OCI-LY7 (cell line): ENCODE data around the gene SCFD2. TPM values are rescaled to one million over a fixed set of nuclear protein-coding genes. Genes with fewer than 3 reads are reported as not detected.

ENCODE experiments used
- BruUV-seq: library from RNA; stranded (reverse); fragments of 400-500 nt; replicated peaks from 2 replicates; lab custom pipeline; 2021; lab: Mats Ljungman, UMichigan
- CTCF ChIA-PET: fragments of 300-600 bp; sonication (Branson Sonifier 250); formaldehyde crosslinking; loops from one replicate; lab custom pipeline; 2022; ENCODE audit warnings: antibody characterized with exemption; ENCODE audit not compliant: unreplicated experiment; lab: Charles Lee
- POLR2A ChIA-PET: fragments of 300-600 bp; sonication (Branson Sonifier 250); formaldehyde crosslinking; loops from one replicate; lab custom pipeline; 2022; ENCODE audit warnings: antibody characterized with exemption; lab: Charles Lee
- DNase-seq: peaks from one replicate; pipeline ENCODE4 v3.0.0-alpha.2; 2015; ENCODE audit warnings: low spot score
- H2AFZ ChIP-seq: fragments of 200-600 bp; sonication (generic), shearing (Covaris generic); 2 replicates; pipeline ENCODE4 v1.6.1; 2014; ENCODE audit warnings: mild to moderate bottlenecking, antibody characterized with exemption, low read length, moderate library complexity
- H3K27ac ChIP-seq: fragments of 200-600 bp; sonication (generic); 2 replicates; pipeline ENCODE4 v1.5.1; 2014; ENCODE audit warnings: mixed run types, low read depth, mild to moderate bottlenecking, moderate library complexity, low read length, inconsistent platforms; ENCODE audit not compliant: poor library complexity, severe bottlenecking
- H3K36me3 ChIP-seq: fragments of 200-600 bp; sonication (generic); 2 replicates; pipeline ENCODE4 v1.6.1; 2014; ENCODE audit warnings: mild to moderate bottlenecking, antibody characterized with exemption, low read length, moderate library complexity, mixed read lengths; ENCODE audit not compliant: insufficient read depth
- H3K4me1 ChIP-seq: fragments of 200-600 bp; sonication (generic); 2 replicates; pipeline ENCODE4 v1.5.1; 2014; ENCODE audit warnings: mild to moderate bottlenecking, low read length; ENCODE audit not compliant: insufficient read depth, poor library complexity, severe bottlenecking
- H3K4me2 ChIP-seq: fragments of 200-600 bp; sonication (generic); 2 replicates; pipeline ENCODE4 v1.6.1; 2014; ENCODE audit warnings: mild to moderate bottlenecking, low read length
- H3K4me3 ChIP-seq: fragments of 200-600 bp; sonication (generic); 2 replicates; pipeline ENCODE4 v1.5.1; 2014; ENCODE audit warnings: mild to moderate bottlenecking, low read depth, low read length; ENCODE audit not compliant: poor library complexity, severe bottlenecking
- H3K79me2 ChIP-seq: fragments of 200-600 bp; sonication (generic); 2 replicates; pipeline ENCODE4 v1.6.1; 2016; ENCODE audit warnings: low read depth, mild to moderate bottlenecking, low read length, moderate library complexity, mixed read lengths; ENCODE audit not compliant: insufficient read depth
- H3K9me2 ChIP-seq: fragments of 200-600 bp; sonication (generic); 2 replicates; pipeline ENCODE4 v1.6.1; 2016; ENCODE audit warnings: mild to moderate bottlenecking, low read length, mixed read lengths; ENCODE audit not compliant: insufficient read depth
- H3K9me3 ChIP-seq: fragments of 200-600 bp; sonication (generic); 2 replicates; pipeline ENCODE4 v1.6.1; 2014; ENCODE audit warnings: mild to moderate bottlenecking, mixed run types, low read length, mixed read lengths
- H4K20me1 ChIP-seq: fragments of 200-600 bp; sonication (generic); 2 replicates; pipeline ENCODE4 v1.6.1; 2014; ENCODE audit warnings: mild to moderate bottlenecking, antibody characterized with exemption, low read length, moderate library complexity, mixed read lengths; ENCODE audit not compliant: insufficient read depth
- CTCF ChIP-seq: fragments of 200-600 bp; sonication (generic); conservative IDR thresholded peaks from 2 replicates; pipeline ENCODE4 v1.5.1; 2014; ENCODE audit warnings: mild to moderate bottlenecking, antibody characterized with exemption, low read length, moderate library complexity, mixed read lengths
- EZH2phosphoT487 ChIP-seq: fragments of 200-600 bp; sonication (generic); IDR thresholded peaks from 2 replicates; pipeline ENCODE4 v1.6.1; 2018; ENCODE audit warnings: low read depth, borderline replicate concordance, mild to moderate bottlenecking, mixed run types, antibody characterized with exemption, low read length, moderate library complexity, mixed read lengths
- intact Hi-C: fragments of 100-400 bp; cut with micrococcal nuclease; formaldehyde crosslinking; loops from one replicate; pipeline ENCODE4 v1.10.0; 2022; ENCODE audit not compliant: unreplicated experiment
- total RNA-seq, 2 experiments: library from RNA; depleted of rRNA in 1 of 2; stranded (reverse); fragments of >200 nt in 1 of 2; shearing (Covaris generic) in 1 of 2; gene quantifications; 2 replicates each; pipeline ENCODE4 v1.2.3, GENCODE V29; 2014 to 2022

The SCFD2 gene
- total RNA-seq, 2 experiments from 2014 or later = 27.2 to 52.0 TPM

GRCh38 chr4:53137468-53137867 lies 228.4 kb downstream of the SCFD2 start:
- Histone ChIP-seq H3K4me1 (no peaks in the 10 kb centered on the region), H3K27ac (no peak overlapping the region), H3K4me3 (no peak overlapping the region), H3K79me2 (no peaks in the 10 kb centered on the region), H3K4me2 (no peak overlapping the region), H3K9me2 (no peaks in the 10 kb centered on the region; the same call in 1 of the 2 replicates), H3K9me3 (no peaks in the 10 kb centered on the region), H4K20me1 (no peaks in the 10 kb centered on the region), H2AFZ (no peak overlapping the region), H3K36me3 (no peaks in the 10 kb centered on the region)
- POLR2A ChIA-PET = interaction anchor here (0.6 kb wide), 1 partner anchor 14 kb away, joined by 3 read pairs; no protein-coding TSS in a partner anchor
- BruUV-seq = no TSS peak
- no peak for TF ChIP-seq CTCF
- TF ChIP-seq EZH2phosphoT487 = no peak
- CTCF ChIA-PET = no interaction called here
- no peak for DNase-seq
- intact Hi-C loops = no loop called here

- BruUV-seq = no TSS peak
- no peaks in the 10 kb centered on the region for H4K20me1 ChIP-seq
- ChIA-PET CTCF (no interaction called here), POLR2A (no interaction called here)
- no peak overlapping the region for H3K27ac ChIP-seq
- H3K4me1 ChIP-seq = no peaks in the 10 kb centered on the region
- H3K9me3 ChIP-seq = no peaks in the 10 kb centered on the region
- TF ChIP-seq CTCF (no peak), EZH2phosphoT487 (no peak)
- H3K4me2 ChIP-seq = no peak overlapping the region
- H2AFZ ChIP-seq = no peak overlapping the region
- H3K9me2 ChIP-seq = no peaks in the 10 kb centered on the region; the same call in 1 of the 2 replicates
- intact Hi-C loops = no loop called here
- no peaks in the 10 kb centered on the region for H3K79me2 ChIP-seq
- DNase-seq = no peak
- H3K36me3 ChIP-seq = no peaks in the 10 kb centered on the region
- H3K4me3 ChIP-seq = no peak overlapping the region
Observed at GRCh38 chr4:53136954-53137353, 228.9 kb downstream of the SCFD2 start.

- Histone ChIP-seq H3K9me3 (no peaks in the 10 kb centered on the region), H3K36me3 (no peaks in the 10 kb centered on the region), H3K27ac (no peak overlapping the region), H3K79me2 (no peaks in the 10 kb centered on the region), H3K9me2 (no peaks in the 10 kb centered on the region), H4K20me1 (no peaks in the 10 kb centered on the region), H3K4me3 (no peak overlapping the region), H3K4me1 (no peaks in the 10 kb centered on the region), H3K4me2 (no peak overlapping the region), H2AFZ (no peak overlapping the region)
- CTCF ChIA-PET = no interaction called here
- POLR2A ChIA-PET = interaction anchor here (0.5 to 0.6 kb wide), 2 partner anchors 235 to 541 kb away, joined by 3 read pairs; no protein-coding TSS in a partner anchor
- BruUV-seq = no TSS peak
- intact Hi-C loops = no loop called here
- TF ChIP-seq CTCF (no peak), EZH2phosphoT487 (no peak)
- DNase-seq = no peak
Observed at GRCh38 chr4:53132132-53132891, 233.5 kb downstream of the SCFD2 start.
